ENCODE results near the gene SMC6. TPM values are rescaled to one million over a fixed set of nuclear protein-coding genes. Genes with fewer than 3 reads are reported as not detected.

The SMC6 gene
- total RNA-seq, 1 donor from 2014 or later, result 29.5 TPM

- no peak for DNase-seq
Measured at GRCh38 chr2:17762451-17762850, 8.8 kb upstream of the SMC6 start.

DNA sequence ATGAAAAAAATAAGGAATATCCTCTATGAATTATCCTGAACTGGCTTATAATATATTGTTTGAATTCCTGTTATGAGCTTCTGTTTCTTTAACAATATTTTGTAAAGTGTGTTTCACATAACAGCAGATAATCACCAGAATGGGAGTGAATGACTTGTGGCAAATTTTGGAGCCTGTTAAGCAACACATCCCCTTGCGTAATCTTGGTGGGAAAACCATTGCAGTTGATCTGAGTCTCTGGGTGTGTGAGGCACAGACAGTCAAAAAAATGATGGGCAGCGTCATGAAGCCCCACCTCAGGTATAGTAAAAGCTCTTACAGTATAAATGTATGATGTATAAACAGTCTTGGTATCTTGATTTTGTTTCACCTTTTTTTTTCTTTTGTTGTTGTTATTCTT is 6.2 kb upstream of the SMC6 start:
- no peak for DNase-seq

GRCh38 chr2:17758118-17758517 is 4.5 kb upstream of the SMC6 start:
- no peak for DNase-seq

GRCh38 chr2:17757321-17757720 is 3.7 kb upstream of the SMC6 start:
- DNase-seq, result no peak

DNA sequence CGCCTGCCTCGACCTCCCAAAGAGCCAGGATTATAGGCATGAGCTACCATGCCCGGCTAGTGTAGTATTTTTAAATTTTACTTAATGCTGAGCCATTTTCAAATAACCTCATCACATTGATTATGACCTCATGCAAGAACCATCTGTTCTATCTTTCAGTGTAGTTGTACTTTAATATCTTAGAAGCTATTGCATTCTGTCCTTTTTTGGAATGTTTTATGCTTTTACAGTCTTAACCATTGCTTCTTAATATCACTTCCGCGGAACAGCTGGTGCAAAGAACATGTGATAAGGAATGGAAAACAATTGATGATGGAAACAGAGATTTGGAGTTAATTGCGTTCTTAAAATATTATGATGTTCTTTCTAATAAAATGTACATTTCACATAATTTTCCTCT is 3.1 kb upstream of the SMC6 start:
- DNase-seq, result no peak

DNA sequence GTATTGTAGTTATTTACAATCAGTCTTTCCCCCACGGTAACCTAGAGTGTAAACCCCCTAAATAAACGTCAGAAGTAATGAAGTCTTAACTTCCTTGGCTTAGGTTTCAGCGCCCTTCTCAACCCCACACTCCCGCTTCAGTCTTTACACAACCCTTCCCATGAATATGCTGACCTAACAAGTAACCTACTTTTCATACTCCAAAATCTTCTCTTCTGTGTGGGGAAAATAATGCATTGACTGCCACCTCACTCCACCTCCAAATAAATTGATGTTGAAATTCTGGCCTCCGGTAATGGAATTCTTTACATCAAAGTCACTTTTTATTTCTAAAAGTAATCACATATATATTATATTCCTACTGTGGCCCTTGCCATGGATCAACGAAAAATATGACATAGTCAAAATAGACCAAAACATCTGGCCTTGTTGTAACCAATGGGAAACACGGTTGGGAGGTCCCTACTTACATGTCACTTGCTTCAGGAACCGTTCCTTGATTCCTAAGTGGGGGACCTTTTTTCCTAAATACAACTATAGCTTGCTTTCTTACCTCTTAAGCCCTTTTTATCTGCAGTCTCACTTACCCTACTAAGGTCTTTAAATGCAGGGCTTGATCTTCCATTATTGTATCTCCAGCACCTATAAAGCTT is 1.3 kb upstream of the SMC6 start:
- DNase-seq, result no peak

GRCh38 chr2:17752892-17753802 is 463 bp downstream of the SMC6 start:
- DNase-seq, result no peak

- DNase-seq, result no peak
Measured at GRCh38 chr2:17752246-17752645, 1.4 kb downstream of the SMC6 start.

- no peak for DNase-seq
Measured at GRCh38 chr2:17749753-17750438, 3.7 kb downstream of the SMC6 start.

GRCh38 chr2:17748745-17749144 is 4.9 kb downstream of the SMC6 start:
- DNase-seq, result no peak

GRCh38 chr2:17747684-17748452 is 5.7 kb downstream of the SMC6 start:
- DNase-seq, result no peak

DNA sequence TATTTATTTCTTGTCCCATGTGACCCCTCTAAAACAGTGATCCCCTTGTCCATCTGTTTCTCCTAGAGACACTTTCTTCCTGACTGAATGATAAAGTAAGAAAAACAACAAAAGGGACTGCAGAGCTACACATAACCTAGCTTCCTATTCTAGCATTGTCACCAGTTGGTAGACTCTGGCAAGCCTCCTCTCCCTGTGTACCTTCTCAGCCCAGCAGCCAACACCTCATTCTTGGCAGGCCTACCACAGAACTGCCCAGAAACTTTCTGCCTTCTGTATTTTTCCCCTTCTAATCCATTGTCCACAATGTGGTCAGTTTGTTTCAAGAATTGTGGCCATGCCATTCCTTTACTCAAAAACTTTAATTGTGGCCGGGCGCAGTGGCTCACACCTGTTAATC is 13.4 kb downstream of the SMC6 start:
- no peak for DNase-seq

DNA sequence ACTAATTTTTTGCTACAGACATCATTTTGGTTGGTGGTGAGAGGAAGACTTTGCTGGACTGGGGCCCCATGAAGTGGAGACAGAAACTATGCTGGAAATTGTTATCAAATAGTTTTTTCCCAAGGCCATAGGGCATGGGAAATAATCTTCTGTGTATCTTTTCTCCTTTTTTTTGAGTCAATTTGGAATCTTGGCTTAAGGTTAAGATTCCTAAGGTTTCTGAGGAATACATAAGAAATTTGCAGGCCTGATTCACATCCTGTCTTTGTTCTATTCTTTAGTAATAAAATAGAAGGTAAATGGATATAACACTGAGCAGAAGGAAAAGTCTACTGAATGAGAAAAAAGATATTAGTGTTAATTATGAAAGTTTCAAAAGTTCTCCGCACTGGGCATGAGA is 16.6 kb downstream of the SMC6 start:
- no peak for DNase-seq

- DNase-seq, result no peak
Measured at GRCh38 chr2:17735864-17736263, 17.7 kb downstream of the SMC6 start.

- DNase-seq, result no peak
Measured at GRCh38 chr2:17733599-17733998, 20.0 kb downstream of the SMC6 start.

DNA sequence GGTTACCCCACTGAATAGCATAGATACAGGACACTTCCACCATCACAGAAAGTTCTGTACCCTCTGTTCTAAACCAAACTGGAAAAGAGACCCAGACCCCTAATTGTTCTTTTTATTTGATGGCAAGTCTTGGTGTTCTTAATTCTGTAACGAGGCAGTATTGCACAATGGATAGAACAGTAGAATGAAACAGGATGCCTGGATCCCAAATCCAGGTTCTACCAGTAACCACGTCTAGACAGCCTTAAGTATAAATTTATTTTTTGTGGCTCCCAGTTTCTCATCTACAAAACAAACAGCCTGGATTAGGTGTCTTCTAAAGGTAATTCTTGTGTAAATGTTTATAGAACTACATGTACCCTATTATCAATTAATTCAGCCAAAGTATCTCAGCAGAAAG is 23.7 kb downstream of the SMC6 start:
- no peak for DNase-seq

DNA sequence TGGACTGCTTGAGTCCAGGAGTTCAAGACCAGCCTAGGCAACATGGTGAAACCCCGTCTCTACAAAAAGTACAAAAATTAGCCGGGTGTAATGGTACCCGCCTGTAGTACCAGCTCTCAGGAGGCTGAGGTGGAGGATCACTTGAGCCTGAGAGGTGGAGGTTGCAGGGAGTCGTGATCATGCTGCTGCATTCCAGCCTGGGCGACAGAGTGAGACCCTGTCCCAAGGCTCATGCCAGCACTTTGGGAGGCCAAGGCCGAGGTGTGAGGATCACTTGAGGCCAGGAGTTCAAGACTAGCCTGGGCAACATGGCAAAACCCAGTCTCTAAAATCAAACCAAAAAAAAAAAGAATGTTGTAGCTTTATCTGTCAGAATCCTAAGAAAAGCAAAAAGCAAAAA is 25.4 kb downstream of the SMC6 start:
- DNase-seq, result no peak

- DNase-seq, result no peak
Measured at GRCh38 chr2:17719562-17720371, 33.8 kb downstream of the SMC6 start.

GRCh38 chr2:17718689-17719088 is 34.9 kb downstream of the SMC6 start:
- DNase-seq, result no peak

DNA sequence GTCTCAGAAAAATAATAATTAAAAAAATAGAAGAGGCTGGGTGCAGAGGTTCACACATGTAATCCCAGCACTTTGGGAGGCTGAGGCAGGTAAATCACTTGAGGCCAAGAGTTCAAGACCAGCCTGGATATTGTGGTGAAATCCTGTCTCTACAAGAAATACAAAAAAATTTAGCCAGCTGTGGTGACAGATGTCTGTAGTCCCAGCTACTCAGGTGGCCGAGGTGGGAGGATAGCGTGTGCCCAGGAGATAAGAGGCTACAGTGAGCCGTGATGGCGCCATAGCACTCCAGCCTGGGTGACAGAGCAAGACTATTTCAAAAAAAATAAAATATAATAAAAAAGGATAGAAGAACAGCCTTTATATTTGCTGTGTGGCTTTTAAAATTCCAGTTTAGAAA is 35.9 kb downstream of the SMC6 start:
- no peak for DNase-seq

- no peak for DNase-seq
Measured at GRCh38 chr2:17713291-17713690, 40.3 kb downstream of the SMC6 start.

Data from occipital lobe (tissue), 2 donors.